Spleen (tissue), 7 donors: Measurements from ENCODE around the gene CDH13.

Experiments
- POLR2AphosphoS5 ChIP-seq, 3 donors: sonication (generic); formaldehyde crosslinking; IDR thresholded peaks; one replicate each; pipeline ENCODE4 v1.5.1; 2017; ENCODE audit warnings: antibody characterized with exemption in 3 of 3
- TF ChIP-seq, protein P1 (sequence below), 11 experiments: fragments of 200-600 bp in 7 of 11; fragments of 450-650 bp in 4 of 11; sonication (generic) in 4 of 11; IDR thresholded peaks in 8 of 11; conservative IDR thresholded peaks in 3 of 11; 1 replicate in 7 of 11; 2 replicates in 4 of 11; pipeline versions ENCODE4 v1.4.0 to v1.8.0; 2016 to 2021; ENCODE audit warnings: antibody characterized with exemption in 11 of 11, inconsistent platforms in 4 of 11, mild to moderate bottlenecking in 1 of 11
- donor health status: DM: no; HTN: no; CAD: no; lungs with moderate emphysema.
- donor health status: DM: no; HTN: no; CAD: no.
- donor health status: DM: no; HTN: no; CAD: no.

DNA sequence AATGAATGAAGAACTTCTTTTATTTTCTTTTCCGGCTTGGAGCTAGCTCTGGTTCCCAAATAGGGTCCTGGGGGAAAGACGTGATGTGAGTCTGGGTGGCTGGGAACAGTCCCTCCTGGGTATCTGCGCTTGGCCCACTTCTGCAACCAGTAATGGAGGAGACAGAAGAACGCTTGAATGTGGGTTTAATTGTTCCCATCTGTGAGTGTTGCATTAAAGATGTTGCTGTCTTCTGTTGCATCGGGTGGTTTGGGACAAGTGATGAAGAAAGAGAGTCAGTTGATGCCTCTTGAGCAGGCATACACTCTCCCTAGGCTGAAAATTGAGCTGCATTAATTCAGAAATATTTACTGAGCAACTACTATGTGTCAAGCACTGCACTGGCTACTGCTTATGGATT lies 511.1 kb downstream of the CDH13 start:
- no peak for TF ChIP-seq POLR2AphosphoS5 (IDR thresholded peaks at IDR 0.05)
- TF ChIP-seq, protein P1, sequence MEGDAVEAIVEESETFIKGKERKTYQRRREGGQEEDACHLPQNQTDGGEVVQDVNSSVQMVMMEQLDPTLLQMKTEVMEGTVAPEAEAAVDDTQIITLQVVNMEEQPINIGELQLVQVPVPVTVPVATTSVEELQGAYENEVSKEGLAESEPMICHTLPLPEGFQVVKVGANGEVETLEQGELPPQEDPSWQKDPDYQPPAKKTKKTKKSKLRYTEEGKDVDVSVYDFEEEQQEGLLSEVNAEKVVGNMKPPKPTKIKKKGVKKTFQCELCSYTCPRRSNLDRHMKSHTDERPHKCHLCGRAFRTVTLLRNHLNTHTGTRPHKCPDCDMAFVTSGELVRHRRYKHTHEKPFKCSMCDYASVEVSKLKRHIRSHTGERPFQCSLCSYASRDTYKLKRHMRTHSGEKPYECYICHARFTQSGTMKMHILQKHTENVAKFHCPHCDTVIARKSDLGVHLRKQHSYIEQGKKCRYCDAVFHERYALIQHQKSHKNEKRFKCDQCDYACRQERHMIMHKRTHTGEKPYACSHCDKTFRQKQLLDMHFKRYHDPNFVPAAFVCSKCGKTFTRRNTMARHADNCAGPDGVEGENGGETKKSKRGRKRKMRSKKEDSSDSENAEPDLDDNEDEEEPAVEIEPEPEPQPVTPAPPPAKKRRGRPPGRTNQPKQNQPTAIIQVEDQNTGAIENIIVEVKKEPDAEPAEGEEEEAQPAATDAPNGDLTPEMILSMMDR (IDR thresholded peaks at IDR 0.05 in 8 of 11, conservative IDR thresholded peaks at IDR 0.05 in 3 of 11): no peak
